GM18909 (cell line): ENCODE measurements around the gene GRID2.

Experiments
- ATAC-seq: cut with Tn5 transposase; IDR thresholded peaks from one replicate; pipeline ENCODE4 v1.9.1; 2021; ENCODE audit warnings: mild to moderate bottlenecking; ENCODE audit not compliant: unreplicated experiment, poor library complexity

GRID2 gene

DNA sequence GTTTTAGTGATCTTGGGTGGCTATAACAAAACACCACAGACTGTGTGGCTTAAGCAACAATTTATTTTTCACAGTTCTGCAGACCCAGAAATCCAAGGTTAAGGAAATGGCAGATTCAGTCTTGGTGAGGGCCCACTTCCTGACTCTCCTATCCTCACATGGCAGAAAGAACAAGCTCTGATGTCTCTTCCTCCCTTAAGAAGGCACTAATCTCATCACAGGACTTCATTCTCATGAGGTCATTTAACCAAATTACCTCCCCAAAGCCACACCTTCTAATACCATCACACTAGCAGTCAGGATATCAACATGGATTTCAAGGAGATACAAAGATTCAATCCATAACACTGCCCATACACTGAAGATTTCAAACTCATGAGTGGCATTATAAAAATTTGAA, 350.3 kb downstream of the GRID2 start:
- no peak for ATAC-seq

DNA sequence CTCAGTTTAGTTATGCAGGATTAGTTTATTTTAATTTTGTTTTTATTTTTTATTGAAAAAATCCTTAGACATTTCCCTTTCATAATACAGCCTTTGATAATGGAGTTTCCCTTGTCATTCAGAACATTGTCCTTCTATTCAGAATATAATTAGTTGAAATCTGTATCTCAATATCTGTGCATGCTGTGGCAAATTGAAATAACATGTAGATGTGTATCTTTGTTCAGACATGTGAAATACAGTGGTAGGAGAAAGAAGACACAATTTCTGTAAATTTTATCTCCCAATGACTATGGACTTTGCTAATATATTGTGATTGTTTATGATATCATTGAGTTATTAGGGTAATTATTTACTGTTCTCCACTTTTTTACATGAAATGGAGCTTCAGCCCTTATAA, 353.9 kb downstream of the GRID2 start:
- no peak for ATAC-seq

DNA sequence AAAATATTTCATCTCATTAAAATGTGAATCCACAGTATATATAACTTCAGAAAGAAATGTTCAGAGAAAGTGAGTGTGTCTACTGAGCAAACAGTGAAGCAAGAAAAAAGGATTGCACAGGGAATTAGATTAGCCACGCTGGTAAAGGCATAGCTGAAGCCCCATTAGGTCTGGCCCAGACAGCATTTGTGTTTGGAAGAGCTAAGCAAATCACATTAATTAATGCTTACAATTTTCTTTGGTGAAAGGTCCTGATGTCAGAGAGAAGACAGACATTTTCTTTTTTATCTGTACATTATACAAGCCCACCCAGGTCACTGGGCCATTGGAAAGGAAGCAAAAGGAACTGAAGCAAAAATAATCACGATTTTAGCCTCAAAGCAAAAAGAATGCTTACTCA, 354.6 kb downstream of the GRID2 start:
- no peak for ATAC-seq

DNA sequence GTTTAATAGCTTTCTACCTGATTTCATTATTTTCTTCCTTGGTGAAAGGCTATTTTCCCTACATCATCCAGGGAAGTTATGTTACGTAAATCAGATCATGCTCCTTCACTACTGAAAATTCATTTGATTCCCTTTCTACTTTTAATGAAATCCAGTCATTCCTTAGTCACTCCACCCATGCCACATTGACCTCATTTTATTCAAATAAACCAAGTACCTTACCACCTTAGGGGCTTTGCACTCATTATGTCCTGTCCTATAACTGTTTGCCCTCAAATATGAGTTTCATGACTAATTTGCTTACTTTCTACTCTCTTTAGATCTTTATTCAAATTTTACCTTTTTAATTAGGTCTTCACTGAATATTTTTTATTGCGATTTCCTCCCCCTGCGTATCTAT, 374.0 kb downstream of the GRID2 start:
- no peak for ATAC-seq

DNA sequence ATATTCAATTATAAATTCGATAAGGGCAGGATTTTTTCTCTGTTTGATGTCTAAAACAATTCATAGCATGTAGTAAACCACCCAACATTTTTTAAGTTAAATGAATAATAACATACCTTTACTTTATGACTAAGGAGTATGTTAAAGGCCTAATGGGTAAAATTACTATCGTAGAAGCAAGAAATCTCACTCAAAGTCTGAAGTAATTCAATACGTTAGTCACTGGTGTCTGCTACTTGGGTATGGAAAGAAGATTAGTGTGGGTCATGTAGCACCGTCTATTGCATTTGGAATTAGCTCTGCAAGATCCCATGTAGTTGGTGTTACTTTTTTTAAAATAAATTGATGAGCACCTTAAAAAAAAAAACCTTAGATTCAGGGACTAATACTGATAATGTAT, 374.5 kb downstream of the GRID2 start:
- no peak for ATAC-seq

DNA sequence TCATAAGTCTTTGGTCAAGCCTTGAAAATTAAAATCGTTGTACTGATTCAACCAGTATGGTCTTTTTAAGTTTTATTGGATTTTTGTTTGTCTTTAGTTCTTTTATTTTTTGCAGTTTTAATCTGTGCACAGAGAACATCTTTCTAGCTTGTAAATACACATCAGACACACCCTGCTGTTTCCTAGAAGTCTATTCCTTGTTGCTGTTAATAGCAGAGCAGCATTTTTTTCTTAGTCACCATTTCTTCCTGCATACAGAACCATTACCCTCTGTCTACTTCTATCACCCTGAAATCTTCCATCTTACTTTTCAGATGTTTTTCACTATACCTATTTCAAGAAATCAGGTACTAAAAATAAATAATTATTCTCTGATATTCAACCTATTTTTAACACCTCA, 375.4 kb downstream of the GRID2 start:
- ATAC-seq, result no peak

DNA sequence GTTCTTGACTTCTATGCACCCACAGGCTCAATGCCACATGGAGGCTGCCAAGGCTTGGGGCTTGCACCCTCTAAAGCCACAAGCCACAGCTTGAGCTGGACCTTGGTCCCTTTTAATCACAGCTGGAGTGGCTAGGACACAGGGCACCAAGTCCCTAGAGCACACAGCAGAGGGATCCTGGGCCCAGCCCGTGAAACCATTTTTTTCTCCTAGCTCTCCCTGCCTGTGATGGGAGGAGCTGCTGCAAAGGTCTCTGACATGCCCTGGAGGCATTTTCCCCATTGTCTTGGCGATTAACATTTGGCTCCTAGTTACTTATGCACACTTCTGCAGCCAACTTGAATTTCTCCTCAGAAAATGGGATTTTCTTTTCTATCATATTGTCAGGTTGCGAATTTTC, 410.9 kb downstream of the GRID2 start:
- no peak for ATAC-seq

DNA sequence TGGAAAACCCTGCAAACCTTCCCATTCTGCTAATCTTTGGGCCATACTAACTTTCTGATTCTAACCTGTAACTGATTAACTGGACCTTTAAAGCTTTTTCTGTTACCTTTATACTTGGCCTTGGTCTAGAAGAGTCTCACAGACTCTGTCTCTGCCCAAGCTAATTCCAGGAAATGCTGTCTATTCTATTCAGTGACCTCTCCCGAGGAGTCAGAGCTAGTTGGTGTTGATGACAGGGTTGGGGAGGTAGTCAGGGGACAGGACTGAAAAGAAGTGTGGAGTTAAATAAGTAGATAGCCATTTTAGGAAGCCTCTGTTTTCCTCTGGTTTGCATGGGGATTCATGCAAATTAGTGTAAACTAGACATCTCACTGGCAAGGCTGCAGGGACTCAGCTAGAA, 429.5 kb downstream of the GRID2 start:
- no peak for ATAC-seq

DNA sequence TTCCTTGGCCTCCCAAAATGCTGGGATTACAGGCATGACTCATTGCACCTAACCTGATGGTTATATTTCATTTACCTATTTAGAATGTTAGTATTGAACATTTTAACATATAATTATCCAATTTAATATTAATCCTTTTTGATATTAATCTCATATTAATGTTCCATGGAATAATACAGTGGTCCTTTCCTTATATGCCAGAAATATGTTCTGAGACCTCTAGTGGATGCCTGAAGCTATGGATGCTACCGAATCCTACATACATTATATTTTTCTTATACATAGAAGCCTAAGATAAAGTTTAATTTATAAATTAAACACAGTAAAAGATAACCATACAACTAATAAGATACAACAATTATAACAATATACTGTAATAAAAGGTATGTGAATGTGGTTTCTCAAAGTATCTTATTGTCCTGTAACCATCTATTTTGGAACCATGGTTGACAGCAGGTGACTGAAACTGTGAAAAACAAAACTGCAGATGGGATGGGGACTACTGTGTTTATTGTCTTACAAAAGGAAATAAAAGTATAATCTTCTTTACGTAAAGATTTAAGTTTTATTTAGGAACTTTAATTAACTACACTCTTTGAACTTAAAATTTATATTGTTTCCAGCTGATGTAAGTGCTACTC, 431.4 kb downstream of the GRID2 start:
- no peak for ATAC-seq

DNA sequence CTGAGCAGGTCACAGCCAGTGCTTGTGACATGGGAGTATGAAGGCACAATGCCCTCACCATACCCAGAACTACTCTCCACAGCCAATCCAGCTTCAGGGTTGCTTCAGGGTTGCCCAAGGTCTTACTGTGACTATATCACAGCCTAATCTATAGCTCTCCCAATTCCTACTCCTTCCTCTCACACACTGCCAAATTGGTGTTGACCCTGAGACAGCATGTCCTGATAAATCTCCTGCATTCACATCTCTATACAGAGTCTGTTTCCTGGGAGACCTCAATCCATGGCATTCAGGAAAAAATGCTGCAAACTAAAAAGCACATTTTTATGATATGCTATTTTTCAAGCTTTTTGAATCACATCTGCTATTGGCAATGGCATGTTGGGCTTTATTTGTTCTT, 456.7 kb downstream of the GRID2 start:
- no peak for ATAC-seq

DNA sequence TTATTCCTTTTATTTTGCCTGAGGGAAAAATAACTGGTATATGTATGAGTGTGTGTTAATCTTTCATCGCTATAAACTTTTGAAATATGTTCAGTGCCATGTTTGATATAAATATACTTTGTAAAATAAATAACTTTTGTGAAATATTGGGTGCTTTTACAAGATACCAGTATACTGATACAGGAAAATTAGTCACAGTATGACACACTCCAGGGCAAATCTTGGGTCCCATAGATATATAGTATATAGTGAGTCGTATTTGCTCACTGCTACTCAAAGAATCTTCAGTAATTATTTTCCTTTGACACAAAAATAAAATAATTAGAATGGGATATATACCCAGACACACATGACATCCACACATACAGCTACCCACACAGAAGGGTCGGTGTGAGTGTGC, 472.3 kb downstream of the GRID2 start:
- ATAC-seq, result no peak

DNA sequence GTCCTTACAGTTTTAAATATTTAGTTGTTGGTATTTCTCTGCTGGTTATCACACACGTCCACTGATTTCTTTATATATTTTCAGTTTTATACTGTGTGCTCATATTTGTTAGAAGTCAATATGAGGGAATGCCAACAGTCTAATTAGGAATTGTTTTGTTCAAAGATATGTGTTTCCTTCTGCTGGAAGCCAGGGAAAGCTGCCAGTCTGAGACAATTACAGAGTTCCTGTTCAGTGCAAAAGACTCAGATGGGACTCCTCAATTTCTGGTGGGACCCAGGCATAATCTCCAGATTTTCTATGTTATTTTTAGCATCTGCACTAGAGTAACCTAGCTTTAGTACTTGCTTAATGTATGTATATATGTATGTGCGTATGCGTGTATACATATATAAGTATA, 486.0 kb downstream of the GRID2 start:
- no peak for ATAC-seq

DNA sequence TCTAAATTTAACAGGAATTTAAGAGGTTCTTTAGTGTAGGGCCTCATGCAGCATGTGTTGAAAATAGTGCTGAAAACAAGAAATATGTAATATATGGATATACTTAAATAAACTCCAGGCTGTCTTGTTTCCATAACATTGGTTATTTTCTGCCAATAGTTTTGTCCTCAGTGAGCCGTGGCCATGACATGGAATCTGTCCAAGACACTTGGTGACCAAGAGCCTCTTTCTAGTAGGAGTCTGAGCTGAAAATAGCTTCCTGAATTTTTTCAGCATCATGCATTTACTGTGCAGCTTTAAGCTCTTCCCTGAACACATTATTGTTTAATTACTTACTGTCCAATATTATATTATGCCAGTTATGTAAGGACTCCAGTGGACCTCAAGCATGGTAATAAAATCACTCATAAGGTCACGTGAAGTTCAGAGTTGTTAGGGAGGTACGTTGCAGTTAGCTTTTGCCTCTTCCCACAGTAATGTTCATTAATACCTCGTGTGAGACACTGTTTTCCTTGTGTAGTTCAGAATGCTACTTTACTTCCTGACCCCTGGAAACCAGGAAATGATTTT, 488.2 kb downstream of the GRID2 start:
- ATAC-seq, result no peak

DNA sequence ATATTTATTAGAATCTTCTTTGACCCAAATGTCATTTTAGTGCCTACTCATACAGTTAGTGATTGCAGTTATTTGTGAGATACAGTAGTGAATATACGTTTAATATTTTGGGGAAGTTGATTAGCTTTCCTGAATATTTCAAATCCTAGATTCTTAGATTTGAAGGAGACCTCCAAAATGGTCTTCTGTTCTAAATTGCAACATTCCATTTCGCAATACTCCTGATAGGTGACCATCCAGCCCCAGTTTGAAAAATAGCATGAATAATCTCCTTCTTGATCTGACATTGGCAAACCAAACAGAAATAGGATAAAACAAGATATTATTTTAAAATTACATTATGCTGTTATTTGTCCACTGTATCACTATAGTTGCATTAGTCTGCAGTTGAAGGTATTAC, 505.6 kb downstream of the GRID2 start:
- no peak for ATAC-seq

DNA sequence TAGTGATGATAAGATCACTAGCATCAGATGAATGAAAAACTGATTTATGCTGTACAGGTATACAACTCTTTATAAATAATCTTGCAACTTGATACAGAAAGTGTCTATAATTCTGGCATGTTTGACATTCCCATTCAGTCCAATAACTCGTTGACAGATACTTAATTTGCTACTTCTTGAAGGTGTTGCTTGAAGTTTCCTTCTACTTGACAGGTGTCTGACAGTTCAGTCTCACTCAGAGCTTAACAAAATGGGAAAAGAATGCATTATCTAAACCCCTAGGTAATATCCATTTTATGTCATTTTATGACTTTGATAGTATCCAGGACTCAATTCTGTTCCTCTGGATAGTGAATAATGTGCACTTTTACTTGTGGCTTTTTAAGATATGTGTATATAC, 508.9 kb downstream of the GRID2 start:
- ATAC-seq, result no peak

DNA sequence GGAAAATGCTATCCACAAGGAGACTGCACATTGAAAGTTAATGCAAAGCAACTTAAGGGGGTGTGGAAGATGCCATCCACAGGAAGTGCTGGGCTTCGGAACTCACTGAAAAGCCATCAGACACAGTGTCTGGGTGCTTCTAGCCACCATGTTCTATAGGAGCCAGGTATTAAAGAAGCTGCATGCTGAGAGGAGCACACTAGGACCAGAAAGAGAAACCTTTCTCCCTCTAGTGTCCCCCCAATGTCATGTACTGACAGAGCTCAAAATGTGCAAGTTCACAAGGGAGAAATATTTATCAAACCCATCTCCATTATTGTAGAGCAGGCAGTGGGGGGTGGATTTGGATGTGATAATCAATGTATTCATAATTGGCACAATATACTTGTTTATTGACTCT, 510.9 kb downstream of the GRID2 start:
- no peak for ATAC-seq

DNA sequence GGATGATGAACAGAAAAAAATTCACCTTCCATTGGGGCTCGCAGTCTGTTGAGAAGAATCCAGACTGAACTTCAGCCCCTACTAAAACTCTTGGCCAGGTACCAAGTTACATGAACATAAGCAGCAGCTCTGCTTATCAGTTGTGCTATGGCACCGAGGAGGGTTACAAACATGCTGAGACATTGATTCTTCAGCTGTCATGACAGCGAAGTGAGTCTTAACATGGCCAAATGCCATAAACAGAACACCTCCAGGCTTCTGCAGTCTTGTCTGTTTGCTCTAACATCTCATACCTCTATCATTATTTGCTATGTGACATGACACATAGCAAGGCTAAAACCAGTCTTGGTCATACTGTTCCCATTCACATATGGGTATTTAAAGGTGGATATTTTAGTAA, 521.5 kb downstream of the GRID2 start:
- ATAC-seq, result no peak

DNA sequence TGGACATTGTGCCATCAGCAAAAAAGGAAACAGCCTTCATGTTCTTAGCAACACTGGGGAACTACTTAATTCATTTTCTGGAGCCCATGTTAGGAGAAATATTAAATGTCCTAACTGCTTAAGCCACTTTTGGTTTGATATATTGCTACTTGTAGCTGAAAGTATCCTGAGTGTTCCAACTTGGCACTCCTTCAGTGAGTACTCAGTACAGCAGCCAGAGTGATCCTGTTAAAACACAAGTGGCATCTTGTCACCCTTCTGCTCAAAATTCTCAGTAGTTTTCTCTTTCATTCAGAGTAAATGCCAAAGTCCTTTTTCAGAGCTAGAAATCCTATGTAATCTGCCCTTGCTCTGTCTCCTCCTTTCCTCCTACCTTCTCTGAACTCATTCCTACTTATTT, 522.0 kb downstream of the GRID2 start:
- no peak for ATAC-seq

DNA sequence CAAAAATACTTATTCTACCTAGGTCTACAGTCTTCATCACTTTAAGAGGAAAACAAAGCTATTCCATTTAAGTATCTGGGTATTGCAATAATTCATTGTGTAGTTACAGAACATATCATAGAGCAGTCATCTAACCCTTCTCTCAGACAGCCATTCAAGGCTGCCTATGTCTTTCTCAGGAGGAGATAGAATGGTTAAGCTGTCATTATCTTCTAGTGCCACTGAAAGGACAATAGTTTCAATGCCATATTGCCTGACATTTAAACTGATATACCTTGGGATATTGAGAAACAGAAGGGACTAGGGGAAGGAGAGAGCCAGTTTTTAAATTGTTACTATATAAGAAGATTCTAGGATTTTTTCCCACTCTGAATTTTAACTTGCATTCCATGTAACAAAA, 527.0 kb downstream of the GRID2 start:
- no peak for ATAC-seq

DNA sequence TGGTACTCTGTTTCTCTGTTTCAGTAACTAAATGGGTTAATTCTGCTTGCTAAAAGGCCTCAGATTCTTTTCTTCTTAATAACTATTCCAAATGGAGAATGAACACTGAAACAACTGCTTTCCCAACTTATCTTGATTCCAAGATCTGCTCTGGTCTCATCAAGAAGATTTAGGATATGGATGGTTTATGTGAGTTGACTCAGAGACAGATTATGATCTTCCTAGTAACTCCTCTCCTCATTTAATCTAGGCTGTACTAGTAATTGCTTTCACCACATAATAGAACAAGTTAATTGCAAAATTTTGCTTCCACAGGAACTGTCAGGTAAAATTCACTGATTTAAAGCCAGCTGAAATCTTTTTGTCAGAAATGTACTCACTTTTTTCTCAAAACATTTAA, 537.1 kb downstream of the GRID2 start:
- ATAC-seq, result no peak

DNA sequence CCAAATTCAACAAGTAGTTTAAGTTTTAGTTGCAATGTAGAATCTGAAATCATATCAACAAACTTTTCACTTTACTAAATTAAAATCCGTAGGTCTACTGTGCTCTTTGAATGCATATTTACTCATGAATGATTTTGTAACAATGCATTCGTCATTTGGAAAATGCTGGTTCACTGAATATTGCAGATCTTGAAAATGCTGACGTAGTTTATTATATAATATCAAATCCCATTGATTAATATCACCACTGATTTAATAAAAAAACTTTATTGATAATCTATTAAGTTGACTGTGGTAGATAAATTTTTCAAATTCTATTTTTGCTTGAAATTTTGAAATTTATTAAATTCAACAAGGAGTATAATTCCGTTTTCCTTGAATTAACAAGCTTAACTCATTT, 540.0 kb downstream of the GRID2 start:
- no peak for ATAC-seq

DNA sequence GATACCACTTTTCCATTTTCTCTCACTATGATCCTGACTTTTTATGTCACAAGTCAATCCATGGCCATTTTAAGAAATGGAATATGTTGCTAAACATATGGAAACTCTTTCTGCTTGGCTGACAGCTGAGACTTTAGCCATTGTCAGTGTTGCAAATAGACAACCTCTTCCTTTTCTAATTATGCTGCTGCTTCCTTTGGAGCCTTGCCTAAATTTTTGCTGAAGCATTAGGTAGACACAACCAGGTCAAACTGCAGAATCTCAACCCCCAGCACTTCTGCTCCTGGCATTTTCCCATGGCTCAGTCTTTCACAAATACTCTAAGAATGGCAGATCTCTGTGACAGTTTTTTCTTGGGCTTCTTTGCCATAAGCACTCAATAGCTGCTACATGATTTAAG, 543.3 kb downstream of the GRID2 start:
- ATAC-seq, result no peak

DNA sequence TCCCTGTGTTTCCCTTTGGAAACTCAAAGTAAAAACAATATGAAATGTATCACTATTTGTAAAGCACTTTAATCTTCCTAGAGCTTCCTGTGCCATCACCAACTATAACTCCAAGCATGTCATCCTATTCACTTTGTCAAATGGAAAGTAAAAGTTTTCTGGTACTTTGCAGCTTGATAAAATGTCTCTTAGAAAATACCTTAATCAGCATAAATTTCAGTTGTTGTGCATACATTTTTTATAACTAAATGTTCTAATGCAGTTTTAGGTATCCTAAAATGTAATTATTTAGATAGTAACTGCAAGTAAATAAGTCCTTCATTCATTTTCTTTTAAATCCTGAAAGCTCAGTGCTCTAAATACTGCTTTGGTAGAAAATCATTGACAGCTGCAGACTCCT, 558.7 kb downstream of the GRID2 start:
- ATAC-seq, result no peak
